ENCODE results near the gene TEX38.
"Not testable (repeated sequence)": the region's sequence is repeated elsewhere in the genome, so short reads cannot be mapped to it uniquely, and the experiment has no call there.

The TEX38 gene

GRCh38 chr1:46689897-46690296 lies 18.2 kb downstream of the TEX38 start:
- no peak for DNase-seq

DNA sequence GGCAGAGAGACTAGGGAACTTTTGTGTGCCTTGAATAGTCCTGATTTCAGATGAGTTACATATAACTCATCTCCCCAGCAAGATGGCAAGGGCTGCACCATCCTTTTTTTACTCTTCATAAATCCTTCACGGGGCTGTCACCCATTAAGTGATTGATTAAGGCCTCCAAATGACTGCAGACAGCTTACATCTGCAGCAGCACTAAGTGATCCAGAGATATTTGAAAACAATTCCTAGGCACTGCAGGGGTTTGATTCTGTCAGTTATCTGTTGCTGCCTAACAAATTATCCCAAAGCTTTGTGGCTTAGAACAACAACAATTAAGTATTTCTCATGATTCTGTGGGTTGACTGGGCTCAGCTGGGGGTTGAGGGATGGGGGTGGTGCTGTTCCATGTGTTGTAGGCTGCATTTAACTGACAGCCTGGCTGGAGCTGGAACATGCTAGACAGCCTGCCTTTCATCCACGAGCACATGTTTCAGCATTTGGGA lies 19.3 kb downstream of the TEX38 start:
- DNase-seq: no peak

- DNase-seq: peak in 1 of 2 experiments; percentile 18
Measured at GRCh38 chr1:46691997-46692790, 20.5 kb downstream of the TEX38 start.

DNA sequence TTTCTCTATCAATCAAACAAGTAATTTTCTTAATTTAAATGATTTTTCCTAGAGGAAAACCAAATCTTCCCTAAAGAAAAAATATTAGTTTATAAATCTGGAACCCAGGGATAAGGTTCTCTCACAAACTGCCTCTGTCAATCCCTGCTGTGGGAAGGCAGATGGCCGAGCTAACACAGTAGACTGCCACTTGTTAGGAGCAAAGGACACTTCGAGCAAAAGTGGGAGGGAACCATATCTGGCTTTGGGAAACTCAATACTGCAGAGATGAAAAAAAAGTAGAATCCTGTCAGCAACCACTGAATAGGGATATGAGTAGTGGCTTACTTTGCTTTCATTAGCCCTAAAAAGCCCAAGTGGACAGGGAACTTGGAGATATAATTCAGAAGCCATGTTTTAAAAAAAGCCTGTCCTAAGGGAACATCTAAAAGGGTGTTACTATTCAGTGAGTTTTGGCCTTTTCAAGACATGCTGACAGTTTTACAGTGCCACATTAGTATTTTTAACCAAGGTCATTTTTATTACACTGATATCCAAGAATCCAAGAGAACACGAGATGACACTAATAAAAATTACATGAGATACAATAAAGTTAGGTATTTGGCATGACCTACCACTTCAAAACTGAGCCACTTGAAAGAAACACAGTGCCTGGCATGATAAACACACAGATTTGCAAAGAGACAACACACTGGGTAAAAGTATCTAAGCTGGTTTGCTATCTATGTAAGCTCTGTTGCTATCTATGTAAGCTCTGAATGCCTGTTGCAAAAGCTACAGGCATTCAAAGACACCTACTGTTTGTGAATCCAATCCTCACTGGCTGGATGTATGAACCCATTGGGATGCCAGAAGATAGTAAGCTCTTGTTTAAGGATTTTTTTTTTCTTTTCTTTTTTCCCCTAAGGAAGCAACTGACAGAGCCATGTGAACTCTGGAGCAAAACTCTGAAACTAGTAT lies 21.4 kb downstream of the TEX38 start:
- DNase-seq: peak in 1 of 2 experiments; percentile 6

DNA sequence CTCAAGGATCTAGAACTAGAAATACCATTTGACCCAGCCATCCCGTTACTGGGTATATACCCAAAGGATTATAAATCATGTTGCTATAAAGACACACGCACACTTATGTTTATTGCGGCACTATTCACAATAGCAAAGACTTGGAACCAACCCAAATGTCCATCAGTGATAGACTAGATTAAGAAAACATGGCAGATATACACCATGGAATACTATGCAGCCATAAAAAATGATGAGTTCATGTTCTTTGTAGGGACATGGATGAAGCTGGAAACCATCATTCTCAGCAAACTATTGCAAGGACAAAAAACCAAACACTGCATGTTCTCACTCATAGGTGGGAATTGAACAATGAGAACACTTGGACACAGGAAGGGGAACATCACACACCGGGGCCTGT lies 23.0 kb downstream of the TEX38 start:
- DNase-seq: not testable (repeated sequence)

DNA sequence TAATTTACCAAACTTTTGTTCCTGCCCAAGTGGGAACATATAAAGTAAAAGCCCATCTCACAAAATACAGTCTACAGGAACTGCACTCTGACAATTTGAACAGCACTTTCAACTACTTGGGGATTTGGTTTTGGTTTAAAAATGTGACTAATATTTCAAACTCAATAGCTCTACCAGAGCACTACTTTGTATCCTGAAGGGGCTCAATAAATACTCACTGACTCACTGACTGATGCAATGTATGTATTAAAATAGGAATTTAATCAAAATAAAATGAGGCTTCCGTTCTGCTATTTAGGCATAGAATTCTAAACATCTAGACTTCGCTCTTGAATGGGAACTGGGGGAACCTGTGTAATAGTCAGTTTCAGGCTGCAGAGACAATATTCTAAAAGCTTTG lies 25.4 kb downstream of the TEX38 start:
- no peak for DNase-seq

- no peak for DNase-seq
Measured at GRCh38 chr1:46699666-46700065, 28.0 kb downstream of the TEX38 start.

GRCh38 chr1:46703927-46704641 lies 32.4 kb downstream of the TEX38 start:
- no peak for DNase-seq

GRCh38 chr1:46705408-46705807 lies 33.8 kb downstream of the TEX38 start:
- no peak for DNase-seq

- no peak for DNase-seq
Measured at GRCh38 chr1:46708121-46708520, 36.5 kb downstream of the TEX38 start.

DNA sequence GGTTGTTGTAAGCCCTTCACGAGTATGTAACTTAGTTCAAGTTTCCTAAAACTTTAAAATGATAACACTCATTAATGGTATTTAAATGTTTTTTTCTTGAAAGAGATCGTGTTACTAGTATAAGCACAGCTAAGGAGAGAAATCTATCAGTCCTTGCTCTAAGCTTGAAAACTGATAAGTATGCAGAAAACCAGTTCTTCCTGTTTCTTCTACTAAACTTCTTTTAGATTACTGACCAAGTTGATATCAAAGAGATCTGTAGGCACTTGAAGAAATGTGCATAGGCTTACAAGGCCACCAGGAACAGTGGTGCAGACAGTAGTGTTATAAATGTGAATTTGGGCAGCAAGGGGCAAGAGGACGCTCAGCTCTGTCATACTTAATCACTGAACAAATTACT lies 43.3 kb downstream of the TEX38 start:
- no peak for DNase-seq

DNA sequence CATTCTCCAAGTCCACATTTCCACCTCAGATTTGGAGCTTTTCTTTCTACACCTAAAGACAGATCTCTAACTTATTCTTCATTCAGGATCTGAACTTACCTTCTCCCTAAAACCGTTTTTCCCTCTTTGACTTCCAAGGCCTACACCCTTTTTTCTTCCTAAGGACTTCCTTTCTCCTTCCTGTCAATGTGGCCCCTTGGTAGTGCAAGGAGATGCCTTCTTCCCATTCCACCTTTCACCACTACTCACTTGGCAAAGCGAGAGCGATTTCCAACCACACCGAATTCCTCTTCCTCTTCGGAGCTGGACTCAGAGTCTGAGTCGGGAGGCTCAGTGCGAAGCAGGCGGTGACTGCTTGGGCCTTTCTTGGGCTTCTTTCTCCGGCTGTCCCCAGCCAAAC lies 46.0 kb downstream of the TEX38 start:
- DNase-seq: no peak

GRCh38 chr1:46718340-46718726 lies 46.7 kb downstream of the TEX38 start:
- DNase-seq: no peak

DNA sequence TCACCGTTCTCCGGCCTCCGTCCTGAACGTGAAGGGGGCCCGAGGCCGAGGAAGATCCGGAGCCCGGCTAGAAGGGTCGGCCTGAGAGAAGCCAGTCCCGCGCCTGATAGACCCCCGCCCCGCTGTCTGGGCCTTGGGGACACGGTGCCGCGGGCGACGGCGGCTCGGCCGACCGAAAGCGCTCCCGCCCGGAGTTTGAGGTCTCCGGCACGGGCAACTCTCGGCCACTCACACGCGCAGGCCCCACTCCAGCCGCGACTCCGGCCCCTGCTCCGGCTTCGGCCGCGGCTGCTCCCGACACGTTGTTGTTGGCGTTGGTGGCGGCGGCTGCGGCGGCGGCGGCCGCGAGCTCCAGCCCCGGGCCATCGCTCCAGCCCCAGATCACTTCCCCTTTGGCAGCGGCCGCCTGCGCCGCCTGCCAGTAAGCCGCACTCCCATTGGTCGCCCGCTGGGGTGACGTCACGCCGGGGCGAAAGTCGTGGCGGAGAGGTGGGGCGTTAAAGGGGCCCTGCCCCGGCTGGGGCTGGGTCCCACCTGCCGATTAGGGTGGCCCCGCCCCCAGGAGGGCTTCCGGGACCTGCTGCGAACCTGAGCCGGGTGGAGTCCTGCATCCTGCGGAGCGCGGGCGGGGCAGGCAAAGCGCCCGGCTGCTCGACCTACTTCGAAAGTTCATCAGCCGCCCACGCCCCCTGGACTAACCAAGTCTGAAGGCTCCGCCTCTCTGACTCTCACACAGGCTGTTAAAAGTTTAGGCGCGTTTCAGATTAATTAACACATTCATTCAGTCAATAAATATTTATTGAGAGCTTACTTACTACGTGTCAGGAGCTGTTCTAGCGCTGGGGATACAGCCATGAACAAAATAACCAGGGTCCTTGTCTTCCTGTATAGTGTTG lies 47.3 kb downstream of the TEX38 start, which contains the start of gene EFCAB14:
Gene EFCAB14, minus strand, starts transcription at position 388 of the 896 bp plus-strand sequence. CDS start 1,027 bp downstream, outside the sequence.
- peak; percentile 11 to 65 for DNase-seq

DNA sequence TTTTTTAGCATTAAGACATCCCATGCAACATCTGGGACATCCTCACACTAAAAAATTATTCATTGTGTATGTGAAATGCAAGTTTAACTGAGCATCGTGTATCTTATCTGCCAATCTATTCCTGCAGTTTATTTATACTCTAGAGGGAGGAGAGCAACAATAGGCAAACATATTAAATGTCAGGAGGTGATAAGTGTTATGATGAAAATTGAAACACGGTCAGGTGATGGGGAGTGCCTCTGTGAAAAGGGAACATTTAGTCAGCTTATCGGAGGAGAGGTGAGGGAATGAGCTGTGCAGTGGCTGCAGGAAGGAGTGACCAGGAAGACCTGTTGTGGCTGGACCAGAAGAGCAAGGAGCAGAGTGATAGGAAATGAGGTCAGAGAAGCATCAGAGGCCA lies 48.0 kb downstream of the TEX38 start:
- no peak for DNase-seq

GRCh38 chr1:46720319-46720718 lies 48.7 kb downstream of the TEX38 start:
- DNase-seq: not testable (repeated sequence)

GRCh38 chr1:46721204-46721603 lies 49.5 kb downstream of the TEX38 start:
- no peak for DNase-seq

DNA sequence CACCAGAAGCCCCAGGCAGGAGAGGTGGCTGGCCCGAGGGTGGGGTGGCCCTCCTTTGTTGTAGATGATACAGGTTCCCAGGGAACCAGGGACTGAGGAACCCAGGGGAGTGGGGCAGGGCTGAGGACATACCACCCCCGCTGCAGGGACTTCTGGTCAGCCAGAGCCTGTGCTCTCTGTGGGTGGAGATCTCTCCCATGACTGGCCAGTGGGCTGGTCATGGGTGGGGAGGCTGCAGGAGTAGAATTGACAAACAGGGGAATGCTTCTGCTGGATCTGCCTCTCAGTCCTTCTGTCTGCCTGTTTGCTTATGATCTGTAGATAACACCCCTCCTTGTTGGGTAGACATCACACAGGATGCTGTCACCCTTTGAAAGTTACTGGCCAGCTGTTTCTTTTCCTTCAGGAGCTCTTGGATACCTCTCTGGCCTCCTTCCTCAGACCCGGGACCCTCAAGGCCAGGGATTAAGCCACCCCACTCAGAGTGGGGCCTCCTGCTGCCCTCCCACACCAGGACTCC lies 50.1 kb downstream of the TEX38 start:
- DNase-seq: no peak
